Osteoblast (primary cell): Measurements from ENCODE around the gene VIPR2. TPM values are rescaled to one million over a fixed set of nuclear protein-coding genes. Genes with fewer than 3 reads are reported as not detected.

Source experiments
- DNase-seq: peaks from one replicate; pipeline ENCODE4 v3.0.0; 2011; ENCODE audit warnings: low spot score, mixed read lengths; ENCODE audit not compliant: insufficient read length; ENCODE audit errors: missing footprints
- H2AFZ ChIP-seq: 2 replicates; pipeline ENCODE4 v1.6.0; 2011; ENCODE audit warnings: mild to moderate bottlenecking, low read length
- H3K27ac ChIP-seq: 2 replicates; pipeline ENCODE4 v1.5.1; 2011; ENCODE audit warnings: mild to moderate bottlenecking, low read depth, low read length, moderate library complexity
- H3K27me3 ChIP-seq: 2 replicates; pipeline ENCODE4 v1.6.0; 2012; ENCODE audit warnings: mild to moderate bottlenecking, control low read depth, inconsistent platforms, low read length, moderate library complexity; ENCODE audit not compliant: insufficient read depth
- H3K36me3 ChIP-seq: 2 replicates; pipeline ENCODE4 v1.5.1; 2011; ENCODE audit warnings: mild to moderate bottlenecking, low read length, control low read depth, moderate library complexity; ENCODE audit not compliant: insufficient read depth
- H3K4me1 ChIP-seq: 2 replicates; pipeline ENCODE4 v1.5.1; 2011; ENCODE audit warnings: mild to moderate bottlenecking, low read length, control low read depth, moderate library complexity; ENCODE audit not compliant: insufficient read depth
- H3K4me2 ChIP-seq: 2 replicates; pipeline ENCODE4 v1.6.0; 2011; ENCODE audit warnings: mild to moderate bottlenecking, low read length; ENCODE audit not compliant: insufficient read depth
- H3K4me3 ChIP-seq: fragments of 200-600 bp; sonication (generic); 3 replicates; pipeline ENCODE4 v1.5.1; 2012; ENCODE audit warnings: mild to moderate bottlenecking, low read length, inconsistent platforms; ENCODE audit not compliant: insufficient read depth
- H3K79me2 ChIP-seq: 2 replicates; pipeline ENCODE4 v1.6.0; 2012; ENCODE audit warnings: mild to moderate bottlenecking, low read length, control low read depth, inconsistent platforms; ENCODE audit not compliant: insufficient read depth
- H3K9me3 ChIP-seq: 2 replicates; pipeline ENCODE4 v1.5.1; 2011; ENCODE audit warnings: low read depth, low read length, control low read depth
- H4K20me1 ChIP-seq: 2 replicates; pipeline ENCODE4 v1.6.0; 2012; ENCODE audit warnings: mild to moderate bottlenecking, low read length, control low read depth; ENCODE audit not compliant: insufficient read depth
- total RNA-seq: library from RNA; depleted of rRNA; stranded (reverse); fragments of >200 nt; gene quantifications from 2 replicates; pipeline ENCODE4 v1.2.3, GENCODE V29; 2012
- TF ChIP-seq, protein P1 (sequence below): IDR thresholded peaks from 2 replicates; pipeline ENCODE4 v1.5.1; 2011; ENCODE audit warnings: mild to moderate bottlenecking, low read depth, low read length, moderate library complexity; ENCODE audit errors: extremely low read depth

Gene VIPR2
- total RNA-seq, 1 donor: not detected

- TF ChIP-seq, protein P1, sequence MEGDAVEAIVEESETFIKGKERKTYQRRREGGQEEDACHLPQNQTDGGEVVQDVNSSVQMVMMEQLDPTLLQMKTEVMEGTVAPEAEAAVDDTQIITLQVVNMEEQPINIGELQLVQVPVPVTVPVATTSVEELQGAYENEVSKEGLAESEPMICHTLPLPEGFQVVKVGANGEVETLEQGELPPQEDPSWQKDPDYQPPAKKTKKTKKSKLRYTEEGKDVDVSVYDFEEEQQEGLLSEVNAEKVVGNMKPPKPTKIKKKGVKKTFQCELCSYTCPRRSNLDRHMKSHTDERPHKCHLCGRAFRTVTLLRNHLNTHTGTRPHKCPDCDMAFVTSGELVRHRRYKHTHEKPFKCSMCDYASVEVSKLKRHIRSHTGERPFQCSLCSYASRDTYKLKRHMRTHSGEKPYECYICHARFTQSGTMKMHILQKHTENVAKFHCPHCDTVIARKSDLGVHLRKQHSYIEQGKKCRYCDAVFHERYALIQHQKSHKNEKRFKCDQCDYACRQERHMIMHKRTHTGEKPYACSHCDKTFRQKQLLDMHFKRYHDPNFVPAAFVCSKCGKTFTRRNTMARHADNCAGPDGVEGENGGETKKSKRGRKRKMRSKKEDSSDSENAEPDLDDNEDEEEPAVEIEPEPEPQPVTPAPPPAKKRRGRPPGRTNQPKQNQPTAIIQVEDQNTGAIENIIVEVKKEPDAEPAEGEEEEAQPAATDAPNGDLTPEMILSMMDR: no peak
- H3K4me1 ChIP-seq: no peaks in the 10 kb centered on the region
- no peak overlapping the region for H3K4me3 ChIP-seq
- peaks cover 8% of the 10 kb centered on the region for H3K27me3 ChIP-seq
- H2AFZ ChIP-seq: no peak overlapping the region
- no peaks in the 10 kb centered on the region for H3K79me2 ChIP-seq
- H3K36me3 ChIP-seq: no peaks in the 10 kb centered on the region
- H3K27ac ChIP-seq: no peak overlapping the region
- H4K20me1 ChIP-seq: no peaks in the 10 kb centered on the region
- no peaks in the 10 kb centered on the region for H3K9me3 ChIP-seq
- DNase-seq: no peak
- no peak overlapping the region for H3K4me2 ChIP-seq
Observed at GRCh38 chr7:159139202-159139601, 5.5 kb downstream of the VIPR2 start.

- no peak overlapping the region for H3K27ac ChIP-seq
- H3K27me3 ChIP-seq: peaks cover 2% of the 10 kb centered on the region
- no peaks in the 10 kb centered on the region for H3K79me2 ChIP-seq
- no peak for DNase-seq
- no peak overlapping the region for H3K4me3 ChIP-seq
- H3K4me1 ChIP-seq: no peaks in the 10 kb centered on the region
- H3K36me3 ChIP-seq: no peaks in the 10 kb centered on the region
- TF ChIP-seq, protein P1: no peak
- H3K9me3 ChIP-seq: no peaks in the 10 kb centered on the region
- no peak overlapping the region for H3K4me2 ChIP-seq
- H4K20me1 ChIP-seq: no peaks in the 10 kb centered on the region
- H2AFZ ChIP-seq: no peak overlapping the region
Observed at GRCh38 chr7:159138508-159138907, 6.2 kb downstream of the VIPR2 start.

DNA sequence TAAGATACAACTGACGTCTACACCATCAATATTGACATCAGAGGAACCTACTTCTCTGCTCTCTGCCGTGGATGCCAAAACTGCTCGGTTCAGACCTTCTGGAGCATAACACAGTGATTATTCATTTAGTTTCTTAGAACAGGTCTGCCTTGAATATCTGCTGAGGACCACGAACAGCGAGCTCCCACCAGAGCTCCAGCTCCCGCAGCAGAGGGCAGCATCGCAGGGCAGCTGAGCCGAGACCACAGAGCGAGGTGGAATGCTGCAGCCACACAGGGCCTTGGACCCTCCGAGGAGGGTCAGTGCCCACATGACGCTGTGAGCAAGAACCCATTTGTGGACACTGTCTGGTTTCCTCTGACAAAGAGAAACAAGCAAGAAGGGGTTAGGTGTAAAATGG, 6.8 kb downstream of the VIPR2 start:
- no peak overlapping the region for H3K27ac ChIP-seq
- no peak overlapping the region for H2AFZ ChIP-seq
- H3K4me1 ChIP-seq: no peaks in the 10 kb centered on the region
- no peaks in the 10 kb centered on the region for H3K79me2 ChIP-seq
- H4K20me1 ChIP-seq: no peaks in the 10 kb centered on the region
- DNase-seq: no peak
- no peak overlapping the region for H3K4me3 ChIP-seq
- no peak overlapping the region for H3K4me2 ChIP-seq
- no peaks in the 10 kb centered on the region for H3K9me3 ChIP-seq
- H3K27me3 ChIP-seq: no peaks in the 10 kb centered on the region
- H3K36me3 ChIP-seq: no peaks in the 10 kb centered on the region
- TF ChIP-seq, protein P1: no peak

DNA sequence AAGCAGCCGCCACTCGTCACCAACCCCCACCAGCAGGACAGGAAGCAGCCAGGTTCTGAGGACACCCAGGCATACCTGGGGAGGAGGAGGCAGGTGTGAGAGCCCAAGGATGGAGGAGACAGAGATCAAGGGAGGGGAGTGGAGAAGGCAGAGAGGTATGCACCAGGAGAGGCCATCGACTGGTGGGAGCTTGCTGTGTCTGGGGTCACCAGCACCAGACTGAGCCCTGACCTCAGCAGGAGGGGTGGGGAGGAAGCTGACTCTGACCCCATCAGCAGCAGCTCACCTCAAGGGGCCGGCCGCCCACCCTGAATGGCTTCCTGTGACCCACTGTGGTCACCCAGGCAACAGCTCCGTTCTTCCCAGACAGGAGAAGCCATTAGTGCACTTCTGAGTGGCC, 7.8 kb downstream of the VIPR2 start:
- no peak for DNase-seq
- Histone ChIP-seq H3K27me3 (no peaks in the 10 kb centered on the region), H2AFZ (no peak overlapping the region), H3K4me3 (no peak overlapping the region), H3K4me2 (no peak overlapping the region), H4K20me1 (no peaks in the 10 kb centered on the region), H3K79me2 (no peaks in the 10 kb centered on the region), H3K27ac (no peak overlapping the region), H3K9me3 (no peaks in the 10 kb centered on the region), H3K36me3 (no peaks in the 10 kb centered on the region), H3K4me1 (no peaks in the 10 kb centered on the region)
- TF ChIP-seq, protein P1: no peak
